C4-2B (cell line): ENCODE data around the gene BIN1.

Experiments used
- ZFX ChIP-seq: fragments of 450-650 bp; IDR thresholded peaks from 2 replicates; pipeline ENCODE4 v1.6.1; 2017
- TF ChIP-seq, protein P1 (sequence below): fragments of 450-650 bp; conservative IDR thresholded peaks from 2 replicates; pipeline ENCODE4 v1.5.1; 2017; ENCODE audit warnings: mild to moderate bottlenecking

GRCh38 chr2:127008265-127009015, 98.5 kb downstream of the BIN1 start:
- TF ChIP-seq, protein P1, sequence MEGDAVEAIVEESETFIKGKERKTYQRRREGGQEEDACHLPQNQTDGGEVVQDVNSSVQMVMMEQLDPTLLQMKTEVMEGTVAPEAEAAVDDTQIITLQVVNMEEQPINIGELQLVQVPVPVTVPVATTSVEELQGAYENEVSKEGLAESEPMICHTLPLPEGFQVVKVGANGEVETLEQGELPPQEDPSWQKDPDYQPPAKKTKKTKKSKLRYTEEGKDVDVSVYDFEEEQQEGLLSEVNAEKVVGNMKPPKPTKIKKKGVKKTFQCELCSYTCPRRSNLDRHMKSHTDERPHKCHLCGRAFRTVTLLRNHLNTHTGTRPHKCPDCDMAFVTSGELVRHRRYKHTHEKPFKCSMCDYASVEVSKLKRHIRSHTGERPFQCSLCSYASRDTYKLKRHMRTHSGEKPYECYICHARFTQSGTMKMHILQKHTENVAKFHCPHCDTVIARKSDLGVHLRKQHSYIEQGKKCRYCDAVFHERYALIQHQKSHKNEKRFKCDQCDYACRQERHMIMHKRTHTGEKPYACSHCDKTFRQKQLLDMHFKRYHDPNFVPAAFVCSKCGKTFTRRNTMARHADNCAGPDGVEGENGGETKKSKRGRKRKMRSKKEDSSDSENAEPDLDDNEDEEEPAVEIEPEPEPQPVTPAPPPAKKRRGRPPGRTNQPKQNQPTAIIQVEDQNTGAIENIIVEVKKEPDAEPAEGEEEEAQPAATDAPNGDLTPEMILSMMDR: no peak
- TF ChIP-seq ZFX: no peak
